Fibroblast of villous mesenchyme (primary cell): ENCODE data around the gene MEF2A. TPM values are rescaled to one million over a fixed set of nuclear protein-coding genes. Genes with fewer than 3 reads are reported as not detected.
A peak's percentile ranks its signal among the peaks of the same experiment; 100 is the strongest.

Experiments
- DNase-seq: peaks from one replicate; pipeline ENCODE4 v3.0.0-alpha.2; 2010; ENCODE audit warnings: low read depth
- H3K4me3 ChIP-seq: 2 replicates; pipeline ENCODE4 v1.5.1; 2011; ENCODE audit warnings: low read depth, mild to moderate bottlenecking, low read length
- CTCF ChIP-seq: IDR thresholded peaks from 2 replicates; pipeline ENCODE4 v1.5.1; 2012; ENCODE audit warnings: low read depth, mild to moderate bottlenecking, low read length; ENCODE audit not compliant: insufficient read depth
- total RNA-seq: library from RNA; depleted of rRNA; stranded (reverse); fragments of >200 nt; gene quantifications from 2 replicates; pipeline ENCODE4 v1.2.3, GENCODE V29; 2012

MEF2A gene
- total RNA-seq, 1 donor: 28.1 TPM

GRCh38 chr15:99537344-99537743 is 28.4 kb upstream of the MEF2A start:
- no peak overlapping the region for H3K4me3 ChIP-seq
- no peak for TF ChIP-seq CTCF
- peak; percentile 12 for DNase-seq

GRCh38 chr15:99538261-99538660 is 27.5 kb upstream of the MEF2A start:
- DNase-seq: no peak
- TF ChIP-seq CTCF: no peak

GRCh38 chr15:99542828-99543227 is 23.0 kb upstream of the MEF2A start:
- no peak for DNase-seq
- no peak for TF ChIP-seq CTCF
- H3K4me3 ChIP-seq: no peak overlapping the region

More at GRCh38 chr15:99538261-99538660, 27.5 kb upstream of the MEF2A start:
- no peak overlapping the region for H3K4me3 ChIP-seq

- DNase-seq: no peak
- no peak overlapping the region for H3K4me3 ChIP-seq
- no peak for TF ChIP-seq CTCF
Measured at GRCh38 chr15:99545605-99546004, 20.2 kb upstream of the MEF2A start.

GRCh38 chr15:99546441-99547100 is 19.2 kb upstream of the MEF2A start:
- H3K4me3 ChIP-seq: no peak overlapping the region
- TF ChIP-seq CTCF: no peak
- no peak for DNase-seq

- no peak overlapping the region for H3K4me3 ChIP-seq
- no peak for TF ChIP-seq CTCF
- DNase-seq: no peak
Measured at GRCh38 chr15:99547517-99547916, 18.3 kb upstream of the MEF2A start.

- no peak overlapping the region for H3K4me3 ChIP-seq
- no peak for DNase-seq
- no peak for TF ChIP-seq CTCF
Measured at GRCh38 chr15:99550077-99550476, 15.7 kb upstream of the MEF2A start.
